Measurements from ENCODE around the gene PLG.
"Not testable (repeated sequence)": the region's sequence is repeated elsewhere in the genome, so short reads cannot be mapped to it uniquely, and the experiment has no call there.

The PLG gene

DNA sequence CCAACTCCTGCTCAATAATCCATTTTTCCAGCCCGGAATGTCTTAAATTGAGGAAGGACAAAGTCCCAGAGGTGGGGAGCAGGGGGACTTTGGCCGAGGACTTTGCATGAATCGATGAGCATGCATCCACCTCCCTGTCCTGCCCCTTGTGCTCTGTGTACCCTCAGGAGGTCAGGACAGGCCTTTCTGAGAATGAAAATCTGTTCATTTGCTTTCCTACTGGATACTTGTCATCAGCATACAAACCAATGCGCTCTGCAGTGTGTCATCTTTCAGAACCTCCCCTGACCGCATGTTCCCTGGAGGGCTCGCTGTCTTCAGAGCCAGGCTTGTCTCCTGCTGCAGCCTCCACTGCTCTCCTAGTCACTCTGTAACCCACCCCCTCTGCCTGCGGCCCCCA, 2.6 kb downstream of the PLG start:
- not testable (repeated sequence) for DNase-seq (ENCODE audit: low read depth, low spot score)

DNA sequence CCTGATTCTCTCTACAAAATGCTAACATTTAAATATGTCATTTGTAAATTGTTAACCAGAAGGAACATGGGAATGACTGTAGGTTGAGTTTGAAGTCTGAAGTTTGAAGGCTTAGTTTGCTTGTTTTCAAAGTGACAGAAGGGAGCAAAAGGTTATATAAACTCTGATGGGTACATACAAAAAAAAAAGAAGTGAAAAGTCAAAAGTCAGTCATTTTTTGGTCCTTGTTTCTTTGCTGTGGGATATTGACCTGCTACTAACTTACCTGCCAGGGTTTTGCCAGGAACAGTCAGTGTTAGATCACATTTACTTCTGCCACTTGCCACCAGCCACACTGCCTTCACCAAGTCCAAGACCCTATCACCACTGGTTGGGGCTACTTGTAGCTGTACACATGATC, 6.9 kb downstream of the PLG start:
- not testable (repeated sequence) for DNase-seq (ENCODE audit: low read depth, low spot score)

DNA sequence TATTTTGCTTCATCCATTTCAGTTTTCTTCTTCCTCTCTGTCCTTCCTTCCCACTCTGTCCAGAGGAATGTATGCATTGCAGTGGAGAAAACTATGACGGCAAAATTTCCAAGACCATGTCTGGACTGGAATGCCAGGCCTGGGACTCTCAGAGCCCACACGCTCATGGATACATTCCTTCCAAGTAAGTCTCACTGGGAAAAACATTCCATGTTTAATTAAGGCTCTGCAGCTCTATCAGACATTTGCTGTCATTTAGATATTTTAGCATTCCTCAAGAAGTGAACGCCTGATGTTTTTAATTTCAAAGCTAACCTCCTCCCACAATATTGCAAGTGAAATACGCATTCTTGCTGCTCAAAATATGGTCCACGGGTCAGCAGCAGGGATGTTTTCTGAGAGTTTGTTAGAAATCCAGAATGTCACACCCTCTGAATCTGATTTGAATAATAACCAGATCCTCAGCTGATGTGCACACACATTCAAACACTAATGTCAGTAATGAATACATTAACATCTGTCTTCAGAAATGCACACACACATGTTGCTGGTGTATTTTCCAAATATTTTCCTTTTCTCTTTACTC, 12.8 kb downstream of the PLG start:
- DNase-seq (ENCODE audit: low read depth, low spot score) = no peak

GRCh38 chr6:160730911-160731310, 28.9 kb downstream of the PLG start:
- DNase-seq (ENCODE audit: low read depth, low spot score) = no peak

DNA sequence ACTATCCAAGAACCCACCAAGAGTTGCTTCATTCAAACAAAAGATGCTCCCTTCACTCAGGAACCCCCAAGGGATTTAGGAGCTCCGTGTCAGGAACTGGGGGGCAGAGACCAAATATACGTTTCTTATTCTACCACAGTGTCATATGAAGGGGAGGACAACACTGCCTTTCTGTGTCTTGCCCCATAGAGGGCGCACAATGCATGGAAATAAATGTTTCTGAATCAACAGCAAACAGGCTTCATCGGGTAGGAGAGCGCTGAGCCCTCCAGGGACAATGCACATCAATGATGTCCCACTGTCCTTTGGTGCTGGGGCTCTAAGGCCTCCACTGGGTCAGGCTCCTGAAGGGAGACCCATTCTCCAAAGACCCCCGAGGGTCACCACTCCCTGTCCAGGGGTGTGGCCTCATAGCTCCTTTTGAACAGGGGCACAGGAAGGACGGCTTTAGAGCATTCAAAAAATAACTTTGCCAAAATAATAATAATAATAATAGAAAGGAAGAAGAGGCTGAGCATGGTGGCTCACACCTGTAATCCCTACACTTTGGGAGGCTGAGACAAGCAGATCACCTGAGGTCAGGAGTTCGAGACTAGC, 31.1 kb downstream of the PLG start:
- DNase-seq (ENCODE audit: low read depth, low spot score) = no peak

DNA sequence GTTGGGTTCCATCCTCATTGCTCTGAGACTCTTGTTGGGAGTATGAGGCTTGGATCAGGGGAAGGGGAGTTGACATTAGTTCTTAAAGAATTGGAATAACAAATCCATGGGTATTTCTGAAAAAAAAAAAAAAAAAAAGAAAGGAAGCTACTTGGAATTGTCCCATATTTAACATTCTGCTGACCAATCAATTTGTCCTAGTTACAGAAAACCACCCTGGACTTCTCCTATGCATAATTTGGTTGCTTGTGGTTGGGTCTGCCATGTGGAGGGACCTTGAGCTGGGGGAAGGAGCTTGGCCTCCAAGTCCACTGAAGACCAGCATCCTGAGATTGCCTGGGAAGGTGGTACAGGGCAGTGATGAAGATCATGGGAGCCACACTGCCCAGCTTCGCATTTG, 32.6 kb downstream of the PLG start:
- no peak for DNase-seq (ENCODE audit: low read depth, low spot score)

- no peak for DNase-seq (ENCODE audit: low read depth, low spot score)
Measured at GRCh38 chr6:160735523-160735922, 33.5 kb downstream of the PLG start.

GRCh38 chr6:160737934-160738333, 35.9 kb downstream of the PLG start:
- no peak for DNase-seq (ENCODE audit: low read depth, low spot score)

- no peak for DNase-seq (ENCODE audit: low read depth, low spot score)
Measured at GRCh38 chr6:160739955-160740354, 37.9 kb downstream of the PLG start.

- DNase-seq (ENCODE audit: low read depth, low spot score) = not testable (repeated sequence)
Measured at GRCh38 chr6:160741012-160741411, 39.0 kb downstream of the PLG start.

GRCh38 chr6:160742090-160742489, 40.0 kb downstream of the PLG start:
- no peak for DNase-seq (ENCODE audit: low read depth, low spot score)

- DNase-seq (ENCODE audit: low read depth, low spot score) = no peak
Measured at GRCh38 chr6:160750276-160750689, 48.2 kb downstream of the PLG start.

DNA sequence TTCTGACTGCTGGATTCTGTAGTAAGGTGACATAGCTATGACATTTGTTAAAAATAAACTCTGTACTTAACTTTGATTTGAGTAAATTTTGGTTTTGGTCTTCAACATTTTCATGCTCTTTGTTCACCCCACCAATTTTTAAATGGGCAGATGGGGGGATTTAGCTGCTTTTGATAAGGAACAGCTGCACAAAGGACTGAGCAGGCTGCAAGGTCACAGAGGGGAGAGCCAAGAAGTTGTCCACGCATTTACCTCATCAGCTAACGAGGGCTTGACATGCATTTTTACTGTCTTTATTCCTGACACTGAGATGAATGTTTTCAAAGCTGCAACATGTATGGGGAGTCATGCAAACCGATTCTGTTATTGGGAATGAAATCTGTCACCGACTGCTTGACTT, 51.2 kb downstream of the PLG start:
- DNase-seq (ENCODE audit: low read depth, low spot score) = not testable (repeated sequence)

GRCh38 chr6:160755165-160755564, 53.1 kb downstream of the PLG start:
- no peak for DNase-seq (ENCODE audit: low read depth, low spot score)

- no peak for DNase-seq (ENCODE audit: low read depth, low spot score)
Measured at GRCh38 chr6:160756021-160756420, 54.0 kb downstream of the PLG start.

GRCh38 chr6:160756871-160757270, 54.8 kb downstream of the PLG start:
- no peak for DNase-seq (ENCODE audit: low read depth, low spot score)

DNA sequence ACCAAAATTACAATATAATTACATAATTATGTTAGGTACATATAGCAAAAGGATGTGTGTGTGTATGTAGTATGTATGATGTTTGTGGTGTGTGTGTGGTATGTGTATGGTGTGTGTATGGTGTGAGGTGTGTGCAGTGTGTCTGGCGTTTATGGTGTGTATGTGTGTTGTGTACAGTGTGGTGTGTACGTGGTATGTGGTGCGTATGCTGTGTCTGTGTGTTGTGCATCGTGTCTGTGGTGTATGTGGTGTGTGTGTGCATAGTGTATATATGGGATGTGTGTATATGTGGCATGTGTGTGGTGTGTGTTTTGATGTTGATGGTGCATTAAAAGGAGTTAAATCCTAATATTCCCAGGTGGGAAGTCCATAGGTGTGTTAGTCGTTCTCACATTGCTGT, 62.8 kb downstream of the PLG start:
- DNase-seq (ENCODE audit: low read depth, low spot score) = no peak

GRCh38 chr6:160765412-160765811, 63.4 kb downstream of the PLG start:
- DNase-seq (ENCODE audit: low read depth, low spot score) = no peak

DNA sequence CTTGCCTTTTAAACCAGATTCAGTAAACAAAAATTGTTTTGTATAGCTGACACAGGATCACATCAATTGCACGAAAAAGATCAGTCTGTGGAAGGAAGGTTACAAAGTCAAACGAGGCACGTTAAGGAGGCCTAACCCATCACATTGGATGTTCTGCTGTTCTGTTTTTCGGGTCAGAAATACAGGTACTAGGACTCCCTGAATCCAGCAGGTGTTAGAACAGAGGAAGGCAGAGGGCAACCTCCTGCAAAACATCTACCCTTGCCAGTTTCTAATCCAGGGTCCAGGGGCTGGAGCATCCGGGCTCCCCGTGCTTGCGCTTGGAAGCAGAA, 64.6 kb downstream of the PLG start:
- DNase-seq (ENCODE audit: low read depth, low spot score) = no peak

- no peak for DNase-seq (ENCODE audit: low read depth, low spot score)
Measured at GRCh38 chr6:160766989-160767646, 65.1 kb downstream of the PLG start.

DNA sequence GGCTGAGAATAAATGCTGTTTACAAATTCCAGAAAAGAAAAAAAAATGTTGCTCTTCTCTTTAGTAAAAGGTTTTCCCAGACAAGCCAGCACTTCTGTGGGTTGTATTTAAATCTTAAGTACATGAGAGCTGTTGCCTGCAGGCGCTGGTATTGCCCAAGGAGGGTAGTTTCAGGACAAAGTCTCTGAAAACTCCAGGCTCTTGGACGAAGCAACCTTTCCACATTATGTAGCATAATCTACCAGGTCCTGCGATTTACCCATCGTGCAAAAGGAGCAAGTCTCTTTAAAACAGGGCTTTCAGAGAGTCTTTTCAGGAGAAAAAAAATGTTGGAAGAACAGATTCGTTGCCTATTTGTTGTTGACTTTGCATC, 65.6 kb downstream of the PLG start:
- no peak for DNase-seq (ENCODE audit: low read depth, low spot score)

- no peak for DNase-seq (ENCODE audit: low read depth, low spot score)
Measured at GRCh38 chr6:160768101-160768500, 66.1 kb downstream of the PLG start.

DNA sequence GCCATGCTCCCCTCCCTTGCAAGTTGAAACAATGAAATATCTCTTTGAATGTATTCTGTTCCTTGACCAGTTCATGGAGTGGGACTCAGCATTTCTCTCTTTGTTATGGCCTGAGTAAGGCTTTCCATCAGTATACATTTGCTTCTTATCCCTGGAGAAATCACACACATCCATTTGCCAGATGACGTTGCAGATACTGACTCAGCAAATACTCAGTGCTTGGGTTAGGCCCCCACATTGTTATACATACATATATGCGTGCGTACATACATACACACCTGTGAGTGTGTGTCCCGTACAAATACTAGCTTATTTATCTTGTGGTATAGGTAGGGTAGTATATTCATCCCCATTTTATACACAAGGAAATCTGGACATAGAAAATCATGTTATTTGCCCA, 72.4 kb downstream of the PLG start:
- no peak for DNase-seq (ENCODE audit: low read depth, low spot score)

All from activated naive CD8-positive, alpha-beta T cell treated with anti-CD3 and anti-CD28 coated beads, Interleukin-2, amount 50 U/mL, for 16 hours (primary cell).